GM18498 (cell line): ENCODE results near the gene C11orf86.

Source experiments
- ATAC-seq: cut with Tn5 transposase; IDR thresholded peaks from one replicate; pipeline ENCODE4 v1.9.1; 2021; ENCODE audit warnings: mild to moderate bottlenecking, moderate library complexity; ENCODE audit not compliant: unreplicated experiment

C11orf86 gene

GRCh38 chr11:66966351-66966750 is 8.8 kb upstream of the C11orf86 start:
- ATAC-seq: no peak

- ATAC-seq: no peak
Observed at GRCh38 chr11:66967670-66968425, 7.3 kb upstream of the C11orf86 start.

DNA sequence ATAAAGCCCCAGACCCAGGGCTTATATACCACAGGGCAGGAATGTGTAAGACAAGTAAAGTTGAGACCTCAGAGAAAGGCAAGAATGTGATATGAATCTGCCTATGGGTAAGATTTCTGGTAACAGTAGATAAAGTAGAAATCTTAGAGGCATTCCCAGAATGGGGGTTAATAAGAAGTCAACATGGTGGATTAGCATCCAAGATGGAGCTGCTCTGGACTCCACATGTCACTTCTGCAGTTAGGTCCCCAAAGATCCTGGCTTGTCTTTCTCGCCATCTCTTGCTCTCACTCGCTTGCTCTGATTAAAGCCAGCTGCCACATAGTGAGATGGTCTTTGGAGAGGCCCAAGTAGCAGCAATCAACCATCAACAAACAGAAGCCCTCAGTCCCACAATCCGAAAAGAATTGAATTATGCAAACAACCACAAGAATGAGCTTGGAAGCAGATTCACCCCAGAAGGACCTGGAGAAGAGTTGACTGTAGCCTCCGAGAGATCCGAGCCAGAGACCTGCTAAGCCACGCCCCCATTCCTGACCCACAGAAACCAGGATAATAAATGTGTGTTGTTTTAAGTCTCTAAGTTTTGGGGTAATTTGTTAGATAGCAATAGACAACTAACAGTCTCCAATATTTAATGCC is 5.4 kb upstream of the C11orf86 start:
- ATAC-seq: no peak

GRCh38 chr11:66970371-66970806 is 4.7 kb upstream of the C11orf86 start:
- no peak for ATAC-seq

DNA sequence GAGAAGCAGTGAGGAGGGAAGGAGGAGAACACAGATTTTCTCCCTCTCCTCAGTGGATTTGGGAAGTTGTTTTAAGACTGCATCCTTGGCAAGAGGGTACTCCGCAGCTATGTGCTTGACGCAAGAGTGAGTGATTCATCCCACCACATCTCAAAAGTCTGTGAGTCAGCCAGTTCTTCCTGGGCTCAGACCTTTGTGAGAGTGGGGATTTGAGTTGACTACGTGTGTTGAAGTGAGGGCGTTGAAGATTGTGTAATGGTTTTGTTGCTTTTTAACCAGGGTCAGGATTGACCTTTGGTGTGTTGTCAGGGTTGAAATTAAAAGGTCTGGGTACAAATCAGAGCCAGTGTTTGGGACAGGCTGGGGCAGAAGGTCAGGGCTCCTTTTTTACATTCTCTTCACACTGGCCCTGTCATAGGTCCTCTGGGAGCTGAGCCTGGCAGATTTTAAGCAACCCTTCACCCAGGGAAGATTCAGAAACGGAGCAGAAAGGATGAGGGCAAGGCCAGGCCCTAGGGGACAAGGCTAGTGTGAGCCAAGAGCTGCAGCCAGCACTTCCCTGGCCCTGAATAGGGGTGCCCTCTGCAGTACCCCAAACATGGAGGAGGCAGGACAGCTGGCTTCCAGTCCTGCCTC is 4.2 kb upstream of the C11orf86 start:
- ATAC-seq: no peak

GRCh38 chr11:66971488-66971887 is 3.6 kb upstream of the C11orf86 start:
- no peak for ATAC-seq

DNA sequence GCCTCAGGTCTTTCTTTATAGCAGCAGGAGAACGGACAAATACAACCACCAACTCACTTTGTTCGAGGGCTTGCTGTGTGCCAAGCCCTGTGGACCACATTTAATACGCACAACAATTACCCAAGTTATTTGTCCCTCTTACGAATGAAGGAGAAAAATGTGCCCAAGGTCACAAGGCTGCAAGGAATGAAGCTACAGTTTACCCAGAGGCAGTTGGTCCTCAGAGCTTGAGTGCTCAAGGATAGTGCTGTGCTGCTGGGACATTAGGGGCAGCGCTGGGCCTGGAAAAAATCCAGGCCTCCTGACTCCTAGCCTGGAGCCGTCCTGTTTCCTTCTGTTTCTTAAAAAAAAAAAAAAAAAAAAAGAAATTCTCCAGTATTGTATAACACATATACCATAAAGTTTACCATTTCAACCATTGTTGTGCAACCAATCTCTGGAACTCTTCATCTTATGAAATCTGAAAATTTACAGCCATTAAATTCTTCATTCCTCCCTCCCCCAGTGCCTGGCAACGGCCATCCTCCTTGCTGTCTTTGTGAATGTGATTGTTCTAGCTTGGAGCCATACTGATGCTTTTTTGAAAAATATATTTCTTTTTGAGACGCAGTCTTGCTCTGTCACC is 1.0 kb upstream of the C11orf86 start:
- no peak for ATAC-seq

DNA sequence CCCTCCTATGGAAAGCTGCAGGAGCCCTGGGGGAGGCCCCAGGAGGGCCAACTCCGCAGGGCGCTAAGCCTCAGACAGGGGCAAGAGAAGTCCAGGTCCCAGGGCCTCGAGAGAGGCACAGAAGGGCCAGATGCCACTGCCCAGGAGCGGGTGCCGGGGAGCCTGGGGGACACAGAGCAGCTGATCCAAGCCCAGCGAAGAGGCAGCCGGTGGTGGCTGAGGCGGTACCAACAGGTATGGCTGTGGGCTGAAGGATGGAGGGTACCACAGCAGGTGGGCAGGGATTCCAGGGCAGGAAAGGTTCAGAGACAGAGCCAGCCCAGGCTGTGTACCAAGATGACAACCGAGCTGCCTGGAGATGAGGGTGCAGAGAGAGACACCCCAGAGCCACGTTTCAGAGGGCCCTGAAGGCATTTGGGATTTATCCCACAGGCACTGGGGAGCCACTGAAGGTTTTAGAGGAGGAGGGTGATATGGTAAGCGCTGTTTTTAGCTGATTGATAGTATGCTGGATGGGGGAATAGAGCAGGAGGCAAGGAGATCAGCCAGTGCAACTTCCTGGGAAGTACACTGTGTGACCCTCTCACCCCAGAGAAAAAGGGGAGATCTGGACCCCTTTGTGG is 412 bp downstream of the C11orf86 start:
- ATAC-seq: no peak

DNA sequence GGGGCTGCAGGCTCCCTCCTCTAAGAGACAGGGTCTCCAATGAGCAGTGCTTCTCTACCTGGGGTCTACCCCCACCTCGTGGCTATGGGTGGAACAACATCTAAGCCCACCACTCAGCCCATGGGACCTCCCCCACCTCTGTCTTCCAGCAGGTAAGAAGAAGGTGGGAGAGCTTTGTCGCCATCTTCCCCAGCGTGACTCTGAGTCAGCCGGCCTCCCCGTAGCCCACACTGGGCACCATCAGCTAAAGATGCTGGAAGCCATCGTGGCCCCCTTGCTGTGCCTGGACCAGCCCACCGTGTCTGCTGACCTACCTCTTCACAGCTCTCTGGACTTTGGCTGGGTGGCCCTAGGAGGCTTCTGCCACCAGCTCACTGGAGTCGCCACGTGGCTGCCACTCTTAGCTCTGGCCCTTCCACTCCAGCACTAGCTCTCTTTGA is 944 bp downstream of the C11orf86 start:
- ATAC-seq: no peak

DNA sequence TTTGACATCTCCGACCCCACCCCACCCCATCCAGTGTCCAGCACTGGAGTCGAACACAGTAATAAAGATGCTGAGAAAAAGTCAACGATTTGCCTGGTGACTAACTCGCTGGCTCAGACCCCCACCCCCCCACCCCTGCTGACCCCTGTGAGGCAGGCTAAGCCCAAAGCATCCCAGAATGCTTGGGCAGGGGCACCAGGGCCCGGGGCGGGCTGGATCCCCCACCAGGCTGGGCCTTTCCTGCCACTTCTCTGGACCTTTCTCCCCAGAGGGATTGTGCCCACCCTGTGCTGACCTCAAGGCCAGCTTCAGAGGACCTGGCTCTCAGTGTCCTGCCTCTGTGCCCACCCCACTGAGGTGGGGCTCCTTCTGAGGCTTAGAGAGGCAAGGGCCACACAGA is 1.8 kb downstream of the C11orf86 start:
- ATAC-seq: no peak

GRCh38 chr11:66978229-66978628 is 3.1 kb downstream of the C11orf86 start:
- no peak for ATAC-seq

DNA sequence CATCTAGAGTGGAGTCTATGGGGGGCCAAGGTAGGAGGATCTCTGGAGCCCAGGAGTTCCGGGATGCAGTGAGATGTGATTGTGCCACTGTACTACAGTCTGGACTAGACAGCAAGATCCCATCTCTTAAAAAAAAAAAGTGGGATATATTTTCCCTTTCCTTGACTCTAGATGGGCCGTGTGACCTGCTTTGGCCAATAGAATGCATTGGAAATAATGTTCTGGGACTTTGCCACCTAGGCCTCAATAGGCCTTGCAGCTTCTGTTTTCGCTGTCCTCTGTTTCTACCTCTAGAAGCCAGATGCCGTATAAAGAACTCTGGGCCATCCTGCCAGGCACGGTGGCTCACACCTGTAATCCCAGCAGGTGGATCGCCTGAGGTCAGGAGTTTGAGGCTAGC is 3.6 kb downstream of the C11orf86 start:
- no peak for ATAC-seq

DNA sequence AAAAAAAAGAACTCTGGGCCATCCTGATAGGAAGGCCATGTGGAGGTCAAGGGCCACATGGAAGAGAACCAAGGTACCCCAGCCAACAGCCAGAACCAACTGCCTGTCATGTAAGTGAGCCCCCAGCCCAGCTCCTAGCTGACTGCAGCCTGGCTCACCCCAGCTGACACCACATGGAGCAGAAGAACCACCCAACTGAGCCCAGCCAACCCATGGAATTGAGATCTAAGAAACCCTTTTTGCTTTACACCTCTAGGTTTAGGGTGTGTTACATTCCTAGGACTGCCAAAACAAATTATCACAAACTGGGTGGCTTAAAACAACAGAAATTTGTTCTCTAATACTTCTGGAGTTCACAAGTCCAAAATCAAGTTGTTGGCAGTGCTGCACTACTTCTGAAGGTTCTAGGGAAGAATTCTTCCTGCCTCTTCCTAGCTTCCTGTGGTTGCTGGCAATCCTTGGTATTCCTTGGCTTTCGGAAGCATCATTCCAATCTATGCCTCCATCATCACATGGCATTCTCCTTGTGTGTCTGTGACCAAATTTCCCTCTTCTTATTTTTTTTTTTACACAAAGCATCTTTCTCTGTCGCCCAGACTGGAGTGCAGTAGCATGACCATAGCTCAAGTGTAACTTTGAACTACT is 4.4 kb downstream of the C11orf86 start:
- no peak for ATAC-seq

GRCh38 chr11:66981976-66982578 is 7.0 kb downstream of the C11orf86 start:
- ATAC-seq: no peak

- no peak for ATAC-seq
Observed at GRCh38 chr11:66983275-66983924, 8.3 kb downstream of the C11orf86 start.

GRCh38 chr11:66985508-66986177 is 10.5 kb downstream of the C11orf86 start:
- no peak for ATAC-seq

- no peak for ATAC-seq
Observed at GRCh38 chr11:66986178-66986545, 11.1 kb downstream of the C11orf86 start.

GRCh38 chr11:66987158-66987620 is 12.1 kb downstream of the C11orf86 start:
- no peak for ATAC-seq
